WERI-Rb-1 (cell line): ENCODE results near the gene LHX4.

Experiments
- DNase-seq: peaks from one replicate; pipeline ENCODE4 v3.0.0-alpha.2; 2020
- H3K27ac ChIP-seq: fragments of 250-450 bp; sonication (Bioruptor Pico); 2 replicates; pipeline ENCODE4 v1.5.1; 2020; ENCODE audit warnings: mild to moderate bottlenecking, moderate library complexity
- H3K27me3 ChIP-seq: fragments of 250-450 bp; sonication (Bioruptor Pico); 2 replicates; pipeline ENCODE4 v1.5.1; 2021; ENCODE audit warnings: mild to moderate bottlenecking, low read depth, moderate library complexity; ENCODE audit not compliant: insufficient read depth, severe bottlenecking
- H3K36me3 ChIP-seq: fragments of 250-450 bp; sonication (Bioruptor Pico); 2 replicates; pipeline ENCODE4 v1.5.1; 2020; ENCODE audit warnings: mild to moderate bottlenecking, moderate library complexity
- H3K4me3 ChIP-seq: 2 replicates; pipeline ENCODE4 v1.5.1; 2011; ENCODE audit warnings: low read depth, mild to moderate bottlenecking, control low read depth, low read length
- H3K9me3 ChIP-seq: fragments of 250-450 bp; sonication (Bioruptor Pico); 2 replicates; pipeline ENCODE4 v1.5.1; 2021; ENCODE audit warnings: mild to moderate bottlenecking, moderate library complexity; ENCODE audit not compliant: severe bottlenecking
- TF ChIP-seq, protein P1 (sequence below): IDR thresholded peaks from 2 replicates; pipeline ENCODE4 v1.5.1; 2011; ENCODE audit warnings: low read depth, mild to moderate bottlenecking, control low read depth, inconsistent platforms, low read length

LHX4 gene

GRCh38 chr1:180264595-180264994, 34.5 kb downstream of the LHX4 start:
- Histone ChIP-seq H3K36me3 (peaks cover 6% of the 10 kb centered on the region), H3K4me3 (no peak overlapping the region), H3K9me3 (no peaks in the 10 kb centered on the region), H3K27me3 (no peaks in the 10 kb centered on the region), H3K27ac (no peak overlapping the region)
- DNase-seq, result no peak
- TF ChIP-seq, protein P1, sequence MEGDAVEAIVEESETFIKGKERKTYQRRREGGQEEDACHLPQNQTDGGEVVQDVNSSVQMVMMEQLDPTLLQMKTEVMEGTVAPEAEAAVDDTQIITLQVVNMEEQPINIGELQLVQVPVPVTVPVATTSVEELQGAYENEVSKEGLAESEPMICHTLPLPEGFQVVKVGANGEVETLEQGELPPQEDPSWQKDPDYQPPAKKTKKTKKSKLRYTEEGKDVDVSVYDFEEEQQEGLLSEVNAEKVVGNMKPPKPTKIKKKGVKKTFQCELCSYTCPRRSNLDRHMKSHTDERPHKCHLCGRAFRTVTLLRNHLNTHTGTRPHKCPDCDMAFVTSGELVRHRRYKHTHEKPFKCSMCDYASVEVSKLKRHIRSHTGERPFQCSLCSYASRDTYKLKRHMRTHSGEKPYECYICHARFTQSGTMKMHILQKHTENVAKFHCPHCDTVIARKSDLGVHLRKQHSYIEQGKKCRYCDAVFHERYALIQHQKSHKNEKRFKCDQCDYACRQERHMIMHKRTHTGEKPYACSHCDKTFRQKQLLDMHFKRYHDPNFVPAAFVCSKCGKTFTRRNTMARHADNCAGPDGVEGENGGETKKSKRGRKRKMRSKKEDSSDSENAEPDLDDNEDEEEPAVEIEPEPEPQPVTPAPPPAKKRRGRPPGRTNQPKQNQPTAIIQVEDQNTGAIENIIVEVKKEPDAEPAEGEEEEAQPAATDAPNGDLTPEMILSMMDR, result no peak

DNA sequence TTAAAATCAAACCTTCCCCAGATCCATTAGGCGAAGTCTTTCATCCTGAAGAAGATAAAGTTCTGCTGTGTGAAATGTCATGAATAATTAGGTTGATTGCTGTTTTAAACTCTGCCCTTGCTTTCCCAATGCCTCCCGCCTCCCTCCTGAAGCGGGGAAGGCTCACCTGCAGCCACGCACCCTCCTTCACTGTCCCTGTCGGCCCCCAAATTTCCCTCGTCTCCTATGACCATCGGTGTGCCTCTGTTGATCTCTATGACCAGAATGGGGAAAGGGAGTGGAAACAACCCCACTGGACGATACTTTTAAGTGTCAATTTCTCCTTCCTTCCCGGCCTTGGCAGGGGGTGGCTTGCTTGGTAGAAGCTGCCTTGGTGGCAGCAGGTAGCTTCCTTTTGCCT, 35.1 kb downstream of the LHX4 start:
- no peak for DNase-seq
- TF ChIP-seq, protein P1, result no peak
- H3K27ac ChIP-seq, result no peak overlapping the region
- H3K4me3 ChIP-seq, result no peak overlapping the region
- H3K36me3 ChIP-seq, result peaks cover 6% of the 10 kb centered on the region
- no peaks in the 10 kb centered on the region for H3K9me3 ChIP-seq
- H3K27me3 ChIP-seq, result no peaks in the 10 kb centered on the region

- H3K27me3 ChIP-seq, result no peaks in the 10 kb centered on the region
- peaks cover 6% of the 10 kb centered on the region for H3K36me3 ChIP-seq
- no peak for DNase-seq
- no peaks in the 10 kb centered on the region for H3K9me3 ChIP-seq
- H3K4me3 ChIP-seq, result no peak overlapping the region
- H3K27ac ChIP-seq, result no peak overlapping the region
- TF ChIP-seq, protein P1, result no peak
These were observed 35.8 kb downstream of the LHX4 start for GRCh38 chr1:180265871-180266270.

GRCh38 chr1:180266275-180267210, 36.5 kb downstream of the LHX4 start:
- TF ChIP-seq, protein P1, result no peak
- DNase-seq, result no peak
- no peak overlapping the region; the same call in 1 of the 2 replicates for H3K27ac ChIP-seq
- H3K36me3 ChIP-seq, result peaks cover 6% of the 10 kb centered on the region
- H3K27me3 ChIP-seq, result no peaks in the 10 kb centered on the region
- no peaks in the 10 kb centered on the region for H3K9me3 ChIP-seq
- H3K4me3 ChIP-seq, result no peak overlapping the region

DNA sequence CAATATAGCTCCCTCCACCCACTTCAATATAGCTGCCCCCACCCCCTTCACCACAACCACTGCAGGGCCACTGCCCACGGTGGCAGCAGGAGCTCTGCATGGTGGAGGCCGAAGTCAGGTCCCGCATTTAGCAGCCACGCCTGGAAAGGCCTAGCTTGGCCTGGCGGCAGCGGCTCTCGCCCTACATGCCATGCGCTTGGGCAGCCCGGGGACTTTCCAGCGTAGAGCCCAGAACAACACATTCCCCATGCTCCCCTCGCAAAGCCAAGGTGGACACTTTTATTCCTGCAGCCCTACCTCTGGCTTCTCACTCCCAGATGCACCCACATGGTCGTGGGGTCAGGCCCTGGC, 37.1 kb downstream of the LHX4 start:
- H3K36me3 ChIP-seq, result peaks cover 6% of the 10 kb centered on the region
- H3K27me3 ChIP-seq, result no peaks in the 10 kb centered on the region
- no peak overlapping the region for H3K4me3 ChIP-seq
- H3K27ac ChIP-seq, result peak overlapping the region; percentile 33
- TF ChIP-seq, protein P1, result no peak
- DNase-seq, result no peak
- H3K9me3 ChIP-seq, result no peaks in the 10 kb centered on the region
